GM23338 (cell line): ENCODE results near the gene ATP4B. TPM values are rescaled to one million over a fixed set of nuclear protein-coding genes. Genes with fewer than 3 reads are reported as not detected.

ENCODE experiments used
- ATAC-seq: fragments of 200-7000 bp; cut with Tn5 transposase; 3 replicates; pipeline ENCODE4 v1.9.1; 2020
- DNase-seq: peaks from one replicate; pipeline ENCODE4 v3.0.0-alpha.2; 2015; ENCODE audit warnings: low spot score
- H2AFZ ChIP-seq: fragments of 200-600 bp; sonication (generic); 2 replicates; pipeline ENCODE4 v1.8.0; 2016; ENCODE audit warnings: antibody characterized with exemption, mild to moderate bottlenecking, moderate library complexity
- H3F3A ChIP-seq: fragments of 200-600 bp; sonication (generic); replicated peaks from 2 replicates; pipeline ENCODE4 v1.8.0; 2017; ENCODE audit warnings: antibody characterized with exemption, mixed run types, low read depth
- H3K27ac ChIP-seq: fragments of 200-600 bp; sonication (generic); 2 replicates; pipeline ENCODE4 v1.6.1; 2016; ENCODE audit warnings: low read depth
- H3K27me3 ChIP-seq: fragments of 200-600 bp; sonication (generic); 2 replicates; pipeline ENCODE4 v1.8.0; 2016; ENCODE audit warnings: mild to moderate bottlenecking, mixed run types, moderate library complexity; ENCODE audit not compliant: insufficient read depth
- H3K36me3 ChIP-seq: fragments of 200-600 bp; sonication (generic); 2 replicates; pipeline ENCODE4 v1.8.0; 2016; ENCODE audit warnings: mild to moderate bottlenecking; ENCODE audit not compliant: insufficient read depth
- H3K4me1 ChIP-seq: fragments of 200-600 bp; sonication (generic); 2 replicates; pipeline ENCODE4 v1.8.0; 2016; ENCODE audit warnings: mild to moderate bottlenecking, moderate library complexity; ENCODE audit not compliant: insufficient read depth
- H3K4me2 ChIP-seq: fragments of 200-600 bp; sonication (generic); 2 replicates; pipeline ENCODE4 v1.7.1; 2017; ENCODE audit warnings: mixed run types
- H3K4me3 ChIP-seq: fragments of 200-600 bp; sonication (generic); 2 replicates; pipeline ENCODE4 v1.6.1; 2016; ENCODE audit warnings: mixed run types
- H3K79me2 ChIP-seq: fragments of 200-600 bp; sonication (generic); replicated peaks from 2 replicates; pipeline ENCODE4 v1.8.0; 2017; ENCODE audit warnings: mild to moderate bottlenecking; ENCODE audit not compliant: insufficient read depth
- H3K9me2 ChIP-seq: fragments of 200-600 bp; sonication (generic); 2 replicates; pipeline ENCODE4 v1.8.0; 2017; ENCODE audit not compliant: insufficient read depth
- H4K20me1 ChIP-seq: fragments of 200-600 bp; sonication (generic); replicated peaks from 2 replicates; pipeline ENCODE4 v1.8.0; 2017; ENCODE audit warnings: mild to moderate bottlenecking; ENCODE audit not compliant: insufficient read depth
- H3K27ac Mint-ChIP-seq: 2 replicates; pipeline ENCODE4 v1.8.0; 2020; ENCODE audit warnings: inconsistent platforms, mild to moderate bottlenecking, moderate library complexity, mixed read lengths
- H3K27me3 Mint-ChIP-seq: 3 replicates; pipeline ENCODE4 v1.8.0; 2022; ENCODE audit warnings: low read depth, mild to moderate bottlenecking, moderate library complexity, mixed read lengths, inconsistent platforms; ENCODE audit not compliant: insufficient read depth, poor library complexity
- H3K36me3 Mint-ChIP-seq: 3 replicates; pipeline ENCODE4 v1.8.0; 2021; ENCODE audit warnings: low read depth, mild to moderate bottlenecking, inconsistent platforms, moderate library complexity, mixed read lengths
- H3K4me1 Mint-ChIP-seq: 3 replicates; pipeline ENCODE4 v1.8.0; 2020; ENCODE audit warnings: mild to moderate bottlenecking, inconsistent platforms, mixed read lengths
- H3K4me3 Mint-ChIP-seq: 3 replicates; pipeline ENCODE4 v1.8.0; 2021; ENCODE audit warnings: moderate library complexity, mild to moderate bottlenecking, inconsistent platforms, mixed read lengths
- H3K9me3 Mint-ChIP-seq: 3 replicates; pipeline ENCODE4 v1.8.0; 2020; ENCODE audit warnings: moderate library complexity, mild to moderate bottlenecking, inconsistent platforms, mixed read lengths
- CREB1 ChIP-seq: fragments of 250-450 bp; sonication (Bioruptor Pico); IDR thresholded peaks from 2 replicates; pipeline ENCODE4 v1.5.0; 2020; ENCODE audit warnings: low read depth, mild to moderate bottlenecking, moderate library complexity
- EZH2 ChIP-seq: fragments of 200-600 bp; sonication (generic); IDR thresholded peaks from one replicate; pipeline ENCODE4 v1.8.0; 2017; ENCODE audit warnings: antibody characterized with exemption, mild to moderate bottlenecking, low read depth; ENCODE audit not compliant: unreplicated experiment
- EZH2phosphoT487 ChIP-seq: fragments of 200-600 bp; sonication (generic); IDR thresholded peaks from one replicate; pipeline ENCODE4 v1.8.1; 2018; ENCODE audit warnings: antibody characterized with exemption; ENCODE audit not compliant: unreplicated experiment
- JUNB ChIP-seq: IDR thresholded peaks from one replicate; pipeline ENCODE4 v1.6.1; 2016; ENCODE audit warnings: antibody characterized with exemption; ENCODE audit not compliant: unreplicated experiment
- NANOG ChIP-seq: IDR thresholded peaks from 2 replicates; pipeline ENCODE4 v1.6.1; 2016; ENCODE audit warnings: antibody characterized with exemption, borderline replicate concordance
- POLR2AphosphoS5 ChIP-seq: IDR thresholded peaks from 2 replicates; pipeline ENCODE4 v1.6.1; 2016; ENCODE audit warnings: antibody characterized with exemption, low read depth
- STAT1 ChIP-seq: IDR thresholded peaks from one replicate; pipeline ENCODE4 v1.6.1; 2016; ENCODE audit warnings: antibody characterized with exemption; ENCODE audit not compliant: unreplicated experiment
- ZNF114 ChIP-seq: fragments of 250-450 bp; sonication (Bioruptor Pico); IDR thresholded peaks from 2 replicates; pipeline ENCODE4 v1.5.0; 2020; ENCODE audit warnings: mild to moderate bottlenecking, moderate library complexity
- ZNF331 ChIP-seq: fragments of 250-450 bp; sonication (Bioruptor Pico); IDR thresholded peaks from 2 replicates; pipeline ENCODE4 v1.5.0; 2020; ENCODE audit warnings: low read depth, mild to moderate bottlenecking, moderate library complexity
- polyA plus RNA-seq: library from polyadenylated mRNA; unstranded; fragments of >200 nt; fragmentation: Nextera tagmentation; extraction: Ambion mirVana; gene quantifications from 2 replicates; pipeline ENCODE4 v1.2.1, GENCODE V29; 2016
- total RNA-seq: library from RNA; depleted of rRNA; stranded (reverse); fragments of >200 nt; shearing (Covaris generic); gene quantifications from 2 replicates; pipeline ENCODE4 v1.2.3, GENCODE V29; 2014
- TF ChIP-seq, protein P1 (sequence below): IDR thresholded peaks from one replicate; pipeline ENCODE4 v1.6.1; 2018; ENCODE audit warnings: antibody characterized with exemption; ENCODE audit not compliant: unreplicated experiment
- TF ChIP-seq, protein P2 (sequence below), 2 experiments: fragments of 200-600 bp in 1 of 2; sonication (generic) in 1 of 2; conservative IDR thresholded peaks; 2 replicates each; pipeline versions ENCODE4 v1.5.1 to v1.6.1; 2016 to 2017; ENCODE audit warnings: antibody characterized with exemption in 2 of 2, low read depth in 2 of 2, mild to moderate bottlenecking in 2 of 2, moderate library complexity in 1 of 2
- TF ChIP-seq, protein P3 (sequence below): IDR thresholded peaks from 2 replicates; pipeline ENCODE4 v1.6.1; 2016; ENCODE audit warnings: antibody characterized with exemption

Gene ATP4B
- total and polyA plus RNA-seq, 2 experiments from 2014 or later = not detected

DNA sequence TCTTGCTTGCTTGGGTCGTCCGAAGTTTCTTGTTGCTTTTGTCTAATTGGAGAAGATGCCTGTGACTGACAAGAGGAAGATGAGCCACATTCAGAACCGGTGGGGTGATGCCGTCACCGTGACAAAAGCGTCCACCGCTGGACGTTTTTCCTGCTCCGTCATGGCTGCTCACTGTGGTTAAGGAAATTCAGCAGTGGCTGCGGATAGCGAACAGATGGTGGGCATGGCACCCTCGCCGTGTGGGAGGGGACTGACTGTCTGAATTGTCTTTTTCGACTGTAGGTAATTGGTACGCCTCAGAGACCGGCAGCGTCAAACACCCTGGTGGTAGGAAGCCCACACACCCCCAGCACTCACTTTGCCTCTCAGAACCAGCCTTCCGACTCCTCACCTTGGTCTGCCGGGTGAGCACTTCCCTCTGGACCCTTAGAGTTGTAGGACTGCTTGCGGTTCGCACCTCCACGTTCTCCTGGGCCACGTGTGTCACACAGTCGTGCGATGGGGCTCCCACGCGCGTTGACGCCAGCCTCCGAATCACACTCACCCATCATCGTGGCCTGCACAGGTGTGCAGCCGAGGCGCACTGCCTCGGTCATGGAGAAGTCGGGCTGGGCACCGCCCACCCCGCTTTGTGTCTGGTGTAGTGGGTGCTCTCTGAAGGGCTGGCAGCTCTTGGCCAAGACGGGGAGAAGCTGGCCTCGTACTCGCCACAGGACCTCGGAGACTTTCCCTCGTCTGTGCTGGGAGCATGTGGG is 26.5 kb downstream of the ATP4B start (continued):
- no peak for TF ChIP-seq NANOG
- TF ChIP-seq, protein P1, sequence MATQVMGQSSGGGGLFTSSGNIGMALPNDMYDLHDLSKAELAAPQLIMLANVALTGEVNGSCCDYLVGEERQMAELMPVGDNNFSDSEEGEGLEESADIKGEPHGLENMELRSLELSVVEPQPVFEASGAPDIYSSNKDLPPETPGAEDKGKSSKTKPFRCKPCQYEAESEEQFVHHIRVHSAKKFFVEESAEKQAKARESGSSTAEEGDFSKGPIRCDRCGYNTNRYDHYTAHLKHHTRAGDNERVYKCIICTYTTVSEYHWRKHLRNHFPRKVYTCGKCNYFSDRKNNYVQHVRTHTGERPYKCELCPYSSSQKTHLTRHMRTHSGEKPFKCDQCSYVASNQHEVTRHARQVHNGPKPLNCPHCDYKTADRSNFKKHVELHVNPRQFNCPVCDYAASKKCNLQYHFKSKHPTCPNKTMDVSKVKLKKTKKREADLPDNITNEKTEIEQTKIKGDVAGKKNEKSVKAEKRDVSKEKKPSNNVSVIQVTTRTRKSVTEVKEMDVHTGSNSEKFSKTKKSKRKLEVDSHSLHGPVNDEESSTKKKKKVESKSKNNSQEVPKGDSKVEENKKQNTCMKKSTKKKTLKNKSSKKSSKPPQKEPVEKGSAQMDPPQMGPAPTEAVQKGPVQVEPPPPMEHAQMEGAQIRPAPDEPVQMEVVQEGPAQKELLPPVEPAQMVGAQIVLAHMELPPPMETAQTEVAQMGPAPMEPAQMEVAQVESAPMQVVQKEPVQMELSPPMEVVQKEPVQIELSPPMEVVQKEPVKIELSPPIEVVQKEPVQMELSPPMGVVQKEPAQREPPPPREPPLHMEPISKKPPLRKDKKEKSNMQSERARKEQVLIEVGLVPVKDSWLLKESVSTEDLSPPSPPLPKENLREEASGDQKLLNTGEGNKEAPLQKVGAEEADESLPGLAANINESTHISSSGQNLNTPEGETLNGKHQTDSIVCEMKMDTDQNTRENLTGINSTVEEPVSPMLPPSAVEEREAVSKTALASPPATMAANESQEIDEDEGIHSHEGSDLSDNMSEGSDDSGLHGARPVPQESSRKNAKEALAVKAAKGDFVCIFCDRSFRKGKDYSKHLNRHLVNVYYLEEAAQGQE = no peak
- no peak for TF ChIP-seq CREB1 (CRISPR knock-in tag)
- TF ChIP-seq, protein P2, sequence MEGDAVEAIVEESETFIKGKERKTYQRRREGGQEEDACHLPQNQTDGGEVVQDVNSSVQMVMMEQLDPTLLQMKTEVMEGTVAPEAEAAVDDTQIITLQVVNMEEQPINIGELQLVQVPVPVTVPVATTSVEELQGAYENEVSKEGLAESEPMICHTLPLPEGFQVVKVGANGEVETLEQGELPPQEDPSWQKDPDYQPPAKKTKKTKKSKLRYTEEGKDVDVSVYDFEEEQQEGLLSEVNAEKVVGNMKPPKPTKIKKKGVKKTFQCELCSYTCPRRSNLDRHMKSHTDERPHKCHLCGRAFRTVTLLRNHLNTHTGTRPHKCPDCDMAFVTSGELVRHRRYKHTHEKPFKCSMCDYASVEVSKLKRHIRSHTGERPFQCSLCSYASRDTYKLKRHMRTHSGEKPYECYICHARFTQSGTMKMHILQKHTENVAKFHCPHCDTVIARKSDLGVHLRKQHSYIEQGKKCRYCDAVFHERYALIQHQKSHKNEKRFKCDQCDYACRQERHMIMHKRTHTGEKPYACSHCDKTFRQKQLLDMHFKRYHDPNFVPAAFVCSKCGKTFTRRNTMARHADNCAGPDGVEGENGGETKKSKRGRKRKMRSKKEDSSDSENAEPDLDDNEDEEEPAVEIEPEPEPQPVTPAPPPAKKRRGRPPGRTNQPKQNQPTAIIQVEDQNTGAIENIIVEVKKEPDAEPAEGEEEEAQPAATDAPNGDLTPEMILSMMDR (conservative IDR thresholded peaks at IDR 0.05; ENCODE audit: low read depth in 2 of 2) = no peak

DNA sequence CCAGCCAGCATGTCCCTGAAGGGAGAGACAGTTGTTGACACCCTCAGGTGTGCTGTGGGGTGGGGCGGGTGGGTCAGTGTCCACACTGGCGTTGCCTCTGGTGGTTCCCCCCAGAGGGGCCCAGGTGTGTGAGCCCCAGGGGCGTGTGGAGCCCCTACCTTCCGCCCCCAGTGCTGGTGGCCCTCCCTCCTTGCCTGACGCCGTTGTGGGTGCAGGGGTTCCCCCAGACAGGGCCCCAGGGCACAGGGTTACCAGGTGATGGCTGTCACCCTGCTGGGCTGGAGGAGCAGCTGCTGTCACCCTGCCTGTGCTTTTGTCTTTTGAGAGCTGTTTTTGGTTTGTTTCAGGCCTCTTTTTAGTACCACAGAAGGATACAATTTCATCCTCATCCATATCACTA is 27.2 kb downstream of the ATP4B start:
- ATAC-seq = no peak
- Mint-ChIP-seq H3K27me3 (peaks cover 26% of the 10 kb centered on the region), H3K27ac (no peak overlapping the region), H3K36me3 (peaks cover 66% of the 10 kb centered on the region), H3K4me3 (no peak overlapping the region), H3K4me1 (peaks cover 7% of the 10 kb centered on the region), H3K9me3 (peaks cover 3% of the 10 kb centered on the region)
- no peak overlapping the region for H3K27ac ChIP-seq
- no peaks in the 10 kb centered on the region for H3K27me3 ChIP-seq
- no peaks in the 10 kb centered on the region for H3F3A ChIP-seq
- H3K79me2 ChIP-seq = peaks cover 26% of the 10 kb centered on the region
- no peak overlapping the region for H3K4me2 ChIP-seq
- H3K36me3 ChIP-seq = 0 out of 2 replicates have a peak, but pooled peaks cover 4% of the 10 kb centered on the region
- H3K9me2 ChIP-seq = no peaks in the 10 kb centered on the region
- no peak overlapping the region for H3K4me3 ChIP-seq
- H2AFZ ChIP-seq = no peak overlapping the region
- no peaks in the 10 kb centered on the region for H3K4me1 ChIP-seq
- DNase-seq = no peak
- H4K20me1 ChIP-seq = no peaks in the 10 kb centered on the region; the same call in 1 of the 2 replicates
- TF ChIP-seq, protein P2 (conservative IDR thresholded peaks at IDR 0.05; ENCODE audit: low read depth in 2 of 2) = no peak
- TF ChIP-seq POLR2AphosphoS5 = no peak
- TF ChIP-seq, protein P1 = no peak
- no peak for TF ChIP-seq JUNB
- no peak for TF ChIP-seq STAT1
- TF ChIP-seq, protein P3, sequence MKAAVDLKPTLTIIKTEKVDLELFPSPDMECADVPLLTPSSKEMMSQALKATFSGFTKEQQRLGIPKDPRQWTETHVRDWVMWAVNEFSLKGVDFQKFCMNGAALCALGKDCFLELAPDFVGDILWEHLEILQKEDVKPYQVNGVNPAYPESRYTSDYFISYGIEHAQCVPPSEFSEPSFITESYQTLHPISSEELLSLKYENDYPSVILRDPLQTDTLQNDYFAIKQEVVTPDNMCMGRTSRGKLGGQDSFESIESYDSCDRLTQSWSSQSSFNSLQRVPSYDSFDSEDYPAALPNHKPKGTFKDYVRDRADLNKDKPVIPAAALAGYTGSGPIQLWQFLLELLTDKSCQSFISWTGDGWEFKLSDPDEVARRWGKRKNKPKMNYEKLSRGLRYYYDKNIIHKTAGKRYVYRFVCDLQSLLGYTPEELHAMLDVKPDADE = no peak
- TF ChIP-seq EZH2 = no peak
- TF ChIP-seq EZH2phosphoT487 = no peak
- TF ChIP-seq ZNF114 (CRISPR knock-in tag) = no peak
- TF ChIP-seq ZNF331 (CRISPR knock-in tag) = no peak
